ENCODE measurements around the gene PIK3R6. TPM values are rescaled to one million over a fixed set of nuclear protein-coding genes. Genes with fewer than 3 reads are reported as not detected.
"Not testable (repeated sequence)": the region's sequence is repeated elsewhere in the genome, so short reads cannot be mapped to it uniquely, and the experiment has no call there.

PIK3R6 gene
- total and polyA plus RNA-seq, 12 donors = 0.17 to 1.7 (median 0.83) TPM

DNA sequence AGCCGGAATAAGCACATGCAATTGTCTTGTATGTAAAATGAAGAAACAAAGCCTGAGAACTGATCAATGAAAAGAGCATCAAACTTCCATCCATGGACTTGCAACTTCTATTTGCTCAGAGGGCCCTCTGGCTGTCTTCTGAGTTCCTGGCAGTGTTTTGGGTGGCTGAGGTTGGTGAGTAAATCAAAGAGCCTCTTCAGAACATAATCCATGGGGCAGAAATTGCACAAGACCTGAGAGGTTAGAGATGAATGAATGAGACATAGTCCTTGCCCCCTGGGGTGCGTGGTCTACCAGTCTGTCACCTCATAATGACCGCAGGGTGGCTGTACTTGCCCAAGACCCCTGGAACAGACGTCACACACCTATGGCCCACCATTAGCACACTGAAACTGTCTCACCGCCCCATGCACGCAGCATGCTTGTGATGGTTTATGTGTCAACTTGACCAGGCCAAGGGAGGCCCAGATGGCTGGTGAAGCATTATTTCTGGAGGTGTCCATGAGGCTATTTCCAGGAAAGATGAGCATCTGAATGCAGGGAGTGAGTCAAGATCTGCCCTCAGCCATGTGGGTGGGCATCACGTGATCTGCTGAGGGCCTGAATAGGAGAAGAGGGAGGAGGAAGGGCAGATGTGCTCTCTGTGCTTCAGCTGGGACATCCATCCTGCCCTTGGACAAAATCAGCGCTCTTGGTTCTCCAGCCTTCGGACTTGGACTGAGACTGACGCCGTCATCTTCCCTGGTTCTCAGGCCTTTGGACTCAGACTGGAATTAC, 8.3 kb downstream of the PIK3R6 start:
- DNase-seq = peak in 1 of 7 donors; percentile 24
- intact Hi-C loops (cut with DNase I) = no loop called here
- no peaks in the 10 kb centered on the region for H3K27me3 ChIP-seq
- TF ChIP-seq POLR2A (IDR thresholded peaks at IDR 0.05) = no peak
- TF ChIP-seq, protein P1, sequence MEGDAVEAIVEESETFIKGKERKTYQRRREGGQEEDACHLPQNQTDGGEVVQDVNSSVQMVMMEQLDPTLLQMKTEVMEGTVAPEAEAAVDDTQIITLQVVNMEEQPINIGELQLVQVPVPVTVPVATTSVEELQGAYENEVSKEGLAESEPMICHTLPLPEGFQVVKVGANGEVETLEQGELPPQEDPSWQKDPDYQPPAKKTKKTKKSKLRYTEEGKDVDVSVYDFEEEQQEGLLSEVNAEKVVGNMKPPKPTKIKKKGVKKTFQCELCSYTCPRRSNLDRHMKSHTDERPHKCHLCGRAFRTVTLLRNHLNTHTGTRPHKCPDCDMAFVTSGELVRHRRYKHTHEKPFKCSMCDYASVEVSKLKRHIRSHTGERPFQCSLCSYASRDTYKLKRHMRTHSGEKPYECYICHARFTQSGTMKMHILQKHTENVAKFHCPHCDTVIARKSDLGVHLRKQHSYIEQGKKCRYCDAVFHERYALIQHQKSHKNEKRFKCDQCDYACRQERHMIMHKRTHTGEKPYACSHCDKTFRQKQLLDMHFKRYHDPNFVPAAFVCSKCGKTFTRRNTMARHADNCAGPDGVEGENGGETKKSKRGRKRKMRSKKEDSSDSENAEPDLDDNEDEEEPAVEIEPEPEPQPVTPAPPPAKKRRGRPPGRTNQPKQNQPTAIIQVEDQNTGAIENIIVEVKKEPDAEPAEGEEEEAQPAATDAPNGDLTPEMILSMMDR (IDR thresholded peaks at IDR 0.05) = no peak
- H3K27ac ChIP-seq = peak overlapping the region in 2 of 5 donors; percentile 5 to 40
- 68 to 88% (median 79%) methylated on average over 6 to 11 of the region's 11 CpGs for WGBS, 4 donors
- H3K4me1 ChIP-seq (replicated peaks in 1 of 2) = peaks cover 0 to 14% of the 10 kb centered on the region in 2 donors
- H3K36me3 ChIP-seq (replicated peaks in 1 of 2) = no peaks in the 10 kb centered on the region
- no peaks in the 10 kb centered on the region for H3K9me3 ChIP-seq (replicated peaks in 1 of 3)
- H3K4me3 ChIP-seq = no peak overlapping the region

DNA sequence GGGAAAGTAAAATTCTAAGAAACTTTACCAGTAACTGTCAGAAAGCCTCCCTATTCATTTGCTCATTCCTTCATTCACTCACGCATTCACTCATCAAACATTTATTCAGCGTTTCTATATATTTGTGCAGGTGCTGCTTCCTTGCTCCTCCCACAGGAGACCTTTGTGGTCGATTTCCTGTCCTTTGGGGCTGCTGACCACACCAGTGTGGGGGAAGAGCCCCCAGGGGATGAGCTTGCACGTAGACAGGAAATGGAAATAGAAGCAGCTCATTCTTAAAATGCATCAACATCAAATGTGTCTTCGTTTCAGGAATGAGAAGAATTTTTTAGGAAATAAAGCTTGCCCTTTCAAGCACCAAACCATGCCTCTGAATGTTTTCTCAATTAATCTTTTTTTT, 9.6 kb downstream of the PIK3R6 start:
- no peaks in the 10 kb centered on the region for H3K9me3 ChIP-seq (replicated peaks in 1 of 3)
- H3K36me3 ChIP-seq (replicated peaks in 1 of 2) = no peaks in the 10 kb centered on the region
- intact Hi-C loops (cut with DNase I) = no loop called here
- no peaks in the 10 kb centered on the region for H3K27me3 ChIP-seq
- no peak overlapping the region for H3K27ac ChIP-seq
- peaks cover 0 to 14% of the 10 kb centered on the region in 2 donors for H3K4me1 ChIP-seq (replicated peaks in 1 of 2)
- no peak overlapping the region for H3K4me3 ChIP-seq
- DNase-seq = no peak
- TF ChIP-seq, protein P1 (IDR thresholded peaks at IDR 0.05) = no peak
- TF ChIP-seq POLR2A (IDR thresholded peaks at IDR 0.05) = no peak
- 27 to 41% (median 37%) methylated on average over 5 of the region's 5 CpGs for WGBS, 4 donors

DNA sequence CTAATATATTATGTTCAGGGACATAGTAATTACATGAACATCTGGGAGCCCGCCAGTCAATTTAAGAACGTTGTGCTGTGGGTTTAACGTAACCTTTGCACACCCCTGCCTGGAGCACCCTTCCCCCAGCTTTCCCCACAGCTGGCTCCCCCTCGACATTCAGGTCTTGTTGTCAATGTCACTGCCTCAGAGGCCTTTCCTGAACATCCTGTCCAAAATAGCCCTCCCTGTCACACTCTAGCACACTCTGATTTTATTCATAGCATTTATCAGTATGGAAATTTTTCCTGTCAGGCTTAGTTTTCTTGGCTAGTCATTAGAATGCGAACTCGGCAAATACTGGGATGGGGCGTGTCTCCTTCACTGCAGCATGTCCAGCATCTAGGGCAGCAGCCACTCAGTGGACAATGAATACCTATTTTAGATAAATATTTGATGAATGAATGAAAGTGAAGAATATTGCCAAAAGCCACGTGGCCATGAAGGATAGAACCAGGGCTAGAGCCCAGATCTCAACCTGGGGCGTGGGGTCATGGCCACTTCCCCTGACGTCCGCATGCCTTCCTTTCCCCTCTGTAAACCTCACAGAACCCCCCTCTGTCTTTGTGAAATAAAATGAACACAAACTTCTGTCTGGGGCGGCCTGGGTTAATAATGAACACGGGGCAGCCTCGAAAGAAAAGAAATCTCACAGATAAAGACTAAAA, 10.5 kb downstream of the PIK3R6 start:
- Histone ChIP-seq H3K27ac (no peak overlapping the region), H3K9me3 (replicated peaks in 1 of 3) (no peaks in the 10 kb centered on the region), H3K4me1 (replicated peaks in 1 of 2) (peaks cover 0 to 14% of the 10 kb centered on the region in 2 donors), H3K27me3 (no peaks in the 10 kb centered on the region), H3K36me3 (replicated peaks in 1 of 2) (no peaks in the 10 kb centered on the region), H3K4me3 (no peak overlapping the region)
- DNase-seq = no peak
- 26 to 39% (median 34%) methylated on average over 14 of the region's 14 CpGs for WGBS, 4 donors
- intact Hi-C loops (cut with DNase I) = no loop called here
- TF ChIP-seq, protein P1 (IDR thresholded peaks at IDR 0.05) = no peak
- TF ChIP-seq POLR2A (IDR thresholded peaks at IDR 0.05) = no peak

DNA sequence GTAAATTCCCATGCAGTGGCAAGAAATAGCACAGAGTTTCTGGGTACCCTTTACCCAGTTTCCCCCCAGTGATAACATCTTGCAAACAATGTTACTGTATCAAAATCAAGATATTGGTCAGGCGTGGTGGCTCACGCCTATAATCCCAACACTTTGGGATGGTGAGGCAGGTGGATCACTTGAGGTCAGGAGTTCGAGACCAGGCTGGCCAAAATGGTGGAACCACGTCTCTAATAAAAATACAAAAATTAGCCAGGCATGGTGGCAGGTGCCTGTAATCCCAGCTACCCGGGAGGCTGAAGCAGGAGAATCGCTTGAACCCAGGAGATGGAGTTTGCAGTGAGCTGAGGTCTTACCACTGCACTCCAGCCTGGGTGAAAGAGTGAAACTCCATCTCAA, 11.3 kb downstream of the PIK3R6 start:
- H3K27ac ChIP-seq; intact Hi-C loops (cut with DNase I); H3K4me3 ChIP-seq; H3K27me3 ChIP-seq; DNase-seq; H3K9me3 ChIP-seq (replicated peaks in 1 of 3); H3K36me3 ChIP-seq (replicated peaks in 1 of 2): not testable (repeated sequence)
- WGBS, 4 donors = 88 to 93% (median 91%) methylated on average over 6 of the region's 6 CpGs
- H3K4me1 ChIP-seq (replicated peaks in 1 of 2) = peaks cover 0 to 14% of the 10 kb centered on the region in 2 donors
